ENCODE results near the gene NID1. TPM values are rescaled to one million over a fixed set of nuclear protein-coding genes. Genes with fewer than 3 reads are reported as not detected.

NID1 gene
- total and polyA plus RNA-seq, 4 donors = 21.2 to 90.1 (median 55.2) TPM

GRCh38 chr1:236011641-236012040 is 53.2 kb downstream of the NID1 start:
- H3K36me3 ChIP-seq (ENCODE audit: control insufficient read depth in 4 of 4, insufficient read depth in 3 of 4, low read depth in 1 of 4, low read length in 3 of 4) = peaks cover 11 to 46% (median 32%) of the 10 kb centered on the region in 4 donors
- 47% methylated on average over 11 of the region's 11 CpGs for WGBS
- H3K27ac ChIP-seq (ENCODE audit: low read depth in 1 of 2, low read length in 2 of 2) = peak overlapping the region in 1 of 2 donors; percentile 39
- no peaks in the 10 kb centered on the region for H3K27me3 ChIP-seq (ENCODE audit: control insufficient read depth in 4 of 4, insufficient read depth in 4 of 4, low read length in 3 of 4)
- H3K9ac ChIP-seq (ENCODE audit: low read depth in 1 of 2, low read length in 2 of 2) = no peak overlapping the region
- DNase-seq (ENCODE audit: low spot score) = no peak
- H3K4me3 ChIP-seq (ENCODE audit: low read depth in 1 of 3, low read length in 3 of 3) = no peak overlapping the region
- no peaks in the 10 kb centered on the region for H3K9me3 ChIP-seq (ENCODE audit: control insufficient read depth in 4 of 4, low read length in 3 of 4)
- H3K4me1 ChIP-seq (ENCODE audit: control insufficient read depth in 4 of 4, insufficient read depth in 4 of 4, low read length in 3 of 4) = peaks cover 2 to 9% (median 5%) of the 10 kb centered on the region in 4 donors
- TF ChIP-seq ATF3 (IDR thresholded peaks at IDR 0.05) (no peak), SP1 (IDR thresholded peaks at IDR 0.05) (no peak), FOXA1 (IDR thresholded peaks at IDR 0.05) (no peak), TAF1 (conservative IDR thresholded peaks at IDR 0.05) (no peak), CTCF (IDR thresholded peaks at IDR 0.05; ENCODE audit: low read depth, low read length, missing input control) (no peak), JUND (IDR thresholded peaks at IDR 0.05) (peak in 1 of 2 donors; percentile 35), MAX (IDR thresholded peaks at IDR 0.05) (peak; percentile 99), FOXA2 (IDR thresholded peaks at IDR 0.05) (no peak), EGR1 (IDR thresholded peaks at IDR 0.05; ENCODE audit: low read depth in 2 of 2) (no peak), RXRA (IDR thresholded peaks at IDR 0.05) (peak in 1 of 2 donors; percentile 77), HNF4A (conservative IDR thresholded peaks at IDR 0.05) (peak in 1 of 2 donors; percentile 44), REST (IDR thresholded peaks at IDR 0.05) (no peak), YY1 (IDR thresholded peaks at IDR 0.05) (no peak), GABPA (IDR thresholded peaks at IDR 0.05 in 1 of 2, conservative IDR thresholded peaks at IDR 0.05 in 1 of 2) (no peak), NR2F2 (IDR thresholded peaks at IDR 0.05) (no peak), RAD21 (IDR thresholded peaks at IDR 0.05) (no peak), HNF4G (IDR thresholded peaks at IDR 0.05) (no peak), ZBTB33 (IDR thresholded peaks at IDR 0.05) (no peak)
